Activated T-cell treated with anti-CD3 and anti-CD28 coated beads, Interleukin-2, amount 50 U/mL, for 72 hours (primary cell): ENCODE measurements around the gene ABCA4. TPM values are rescaled to one million over a fixed set of nuclear protein-coding genes. Genes with fewer than 3 reads are reported as not detected.

Experiments
- ATAC-seq, 2 donors: fragments of 150-1000 bp; cut with Tn5 transposase; replicated peaks in 1 of 2; 2 replicates each; pipeline ENCODE4 v1.10.0; 2021; ENCODE audit warnings: moderate library complexity in 2 of 2, mild to moderate bottlenecking in 1 of 2
- DNase-seq, 2 donors: peaks; one replicate each; pipeline ENCODE4 v3.0.0; 2021 to 2022; ENCODE audit warnings: mixed read lengths in 1 of 2
- H3K27ac Mint-ChIP-seq: one replicate; pipeline ENCODE4 v1.8.0; 2022; ENCODE audit warnings: mild to moderate bottlenecking, moderate library complexity, mixed read lengths
- H3K27me3 Mint-ChIP-seq: one replicate; pipeline ENCODE4 v1.8.0; 2022; ENCODE audit warnings: low read depth, mixed read lengths
- H3K36me3 Mint-ChIP-seq, 2 donors: one replicate each; pipeline ENCODE4 v1.8.0; 2022; ENCODE audit warnings: mixed read lengths in 2 of 2, mild to moderate bottlenecking in 1 of 2; ENCODE audit not compliant: insufficient read depth in 2 of 2
- H3K4me1 Mint-ChIP-seq: one replicate; pipeline ENCODE4 v1.8.0; 2022; ENCODE audit warnings: low read depth, mixed read lengths
- H3K4me3 Mint-ChIP-seq, 2 donors: one replicate each; pipeline ENCODE4 v1.8.0; 2022; ENCODE audit warnings: mild to moderate bottlenecking in 2 of 2, mixed read lengths in 2 of 2, moderate library complexity in 2 of 2
- H3K9me3 Mint-ChIP-seq, 2 donors: one replicate each; pipeline ENCODE4 v1.8.0; 2022; ENCODE audit warnings: mixed read lengths in 2 of 2
- total RNA-seq, 2 donors: library from RNA; stranded (reverse); gene quantifications; one replicate each; pipeline ENCODE4 v1.2.3, GENCODE V29; 2022

ABCA4 gene
- total RNA-seq, 2 donors from 2014 or later = 0.53 to 2.5 TPM

DNA sequence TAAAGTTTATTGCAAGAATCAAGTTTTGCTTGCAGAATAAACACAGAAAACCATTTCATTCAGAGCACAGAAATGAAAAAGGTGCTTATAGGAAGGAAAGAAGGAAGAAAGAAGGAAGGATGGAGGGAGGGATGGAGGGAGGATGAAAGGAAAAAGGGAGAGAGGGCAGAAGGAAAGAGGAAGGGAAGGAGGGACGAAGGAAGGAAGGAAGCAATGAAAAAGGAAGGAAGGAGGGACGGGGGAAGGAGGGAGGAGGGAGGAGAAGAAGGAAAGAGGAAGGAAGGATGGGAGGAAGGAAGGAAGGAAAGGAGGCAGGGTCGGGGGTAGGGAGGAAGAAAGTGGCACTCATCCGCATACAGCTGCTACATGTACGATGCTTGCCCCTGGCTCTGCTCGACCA, 106.9 kb downstream of the ABCA4 start:
- no peaks in the 10 kb centered on the region for H3K36me3 Mint-ChIP-seq
- ATAC-seq = no peak
- H3K4me3 Mint-ChIP-seq = no peak overlapping the region
- peaks cover 19% of the 10 kb centered on the region for H3K27me3 Mint-ChIP-seq
- H3K9me3 Mint-ChIP-seq = no peaks in the 10 kb centered on the region
- no peak for DNase-seq
- H3K4me1 Mint-ChIP-seq = peaks cover 34% of the 10 kb centered on the region
- H3K27ac Mint-ChIP-seq = peak overlapping the region; percentile 49

DNA sequence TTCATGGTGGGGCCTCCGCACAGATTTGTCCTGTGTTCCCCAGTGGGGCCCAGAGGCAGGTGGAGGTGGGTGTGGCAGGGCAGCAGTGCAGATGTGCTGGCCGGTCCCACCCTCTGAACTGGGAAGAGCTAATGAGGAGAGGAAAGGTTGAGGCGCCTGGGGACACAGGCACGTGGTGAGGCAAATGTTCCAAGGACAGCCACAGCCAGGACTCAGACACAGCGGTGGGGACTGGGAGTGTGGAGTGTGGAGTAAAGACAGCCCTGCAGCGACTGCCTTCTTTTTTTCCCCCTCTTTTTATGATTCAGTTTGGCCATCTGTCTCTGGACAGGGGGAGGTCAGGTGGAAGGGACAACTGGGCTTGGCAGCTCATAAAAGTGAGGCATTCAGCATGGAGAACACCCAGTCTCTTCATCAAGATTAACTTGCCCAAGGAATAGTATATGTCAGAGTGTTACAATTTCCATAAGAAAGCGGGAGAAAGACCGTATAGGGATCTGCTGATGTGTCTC, 107.5 kb downstream of the ABCA4 start:
- DNase-seq (no peak), ATAC-seq (no peak)
- H3K27me3 Mint-ChIP-seq = peaks cover 19% of the 10 kb centered on the region
- no peaks in the 10 kb centered on the region for H3K36me3 Mint-ChIP-seq
- no peak overlapping the region for H3K4me3 Mint-ChIP-seq
- no peak overlapping the region for H3K27ac Mint-ChIP-seq
- no peaks in the 10 kb centered on the region for H3K9me3 Mint-ChIP-seq
- peaks cover 33% of the 10 kb centered on the region for H3K4me1 Mint-ChIP-seq

DNA sequence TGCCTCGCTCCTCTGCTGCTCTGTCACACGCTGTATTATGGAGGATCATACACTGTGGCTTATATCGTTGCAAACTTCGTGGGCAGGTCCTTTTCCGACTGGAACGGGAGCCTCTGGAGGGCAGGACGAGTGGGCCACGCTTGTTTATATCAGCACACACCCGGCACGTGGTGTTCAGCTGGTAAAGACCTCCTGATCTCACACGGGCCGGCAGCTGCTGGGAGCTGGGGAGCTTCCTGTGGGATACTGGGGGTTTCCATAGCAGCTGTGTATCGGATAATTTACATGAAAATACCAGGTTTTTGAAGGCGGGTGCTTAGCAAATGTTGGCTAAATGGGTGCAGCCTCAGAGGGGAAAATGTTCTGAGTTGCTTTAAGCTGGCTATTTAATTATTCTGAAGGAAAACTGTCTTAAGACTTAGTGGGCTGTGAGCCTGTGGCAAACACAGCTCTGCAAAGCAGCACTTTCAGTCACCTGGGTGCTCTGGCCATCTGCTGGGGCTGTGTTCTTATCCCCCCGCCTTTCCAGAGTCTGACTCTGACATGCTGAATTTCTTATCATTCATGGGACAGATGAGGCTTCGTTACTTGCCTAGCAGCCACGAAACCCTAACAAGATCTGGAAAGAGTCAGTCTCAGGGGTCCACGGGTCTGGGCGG, 108.1 kb downstream of the ABCA4 start:
- Mint-ChIP-seq H3K27ac (no peak overlapping the region), H3K36me3 (no peaks in the 10 kb centered on the region), H3K4me3 (no peak overlapping the region), H3K27me3 (peaks cover 19% of the 10 kb centered on the region), H3K4me1 (peaks cover 27% of the 10 kb centered on the region), H3K9me3 (no peaks in the 10 kb centered on the region)
- ATAC-seq (no peak), DNase-seq (no peak)

DNA sequence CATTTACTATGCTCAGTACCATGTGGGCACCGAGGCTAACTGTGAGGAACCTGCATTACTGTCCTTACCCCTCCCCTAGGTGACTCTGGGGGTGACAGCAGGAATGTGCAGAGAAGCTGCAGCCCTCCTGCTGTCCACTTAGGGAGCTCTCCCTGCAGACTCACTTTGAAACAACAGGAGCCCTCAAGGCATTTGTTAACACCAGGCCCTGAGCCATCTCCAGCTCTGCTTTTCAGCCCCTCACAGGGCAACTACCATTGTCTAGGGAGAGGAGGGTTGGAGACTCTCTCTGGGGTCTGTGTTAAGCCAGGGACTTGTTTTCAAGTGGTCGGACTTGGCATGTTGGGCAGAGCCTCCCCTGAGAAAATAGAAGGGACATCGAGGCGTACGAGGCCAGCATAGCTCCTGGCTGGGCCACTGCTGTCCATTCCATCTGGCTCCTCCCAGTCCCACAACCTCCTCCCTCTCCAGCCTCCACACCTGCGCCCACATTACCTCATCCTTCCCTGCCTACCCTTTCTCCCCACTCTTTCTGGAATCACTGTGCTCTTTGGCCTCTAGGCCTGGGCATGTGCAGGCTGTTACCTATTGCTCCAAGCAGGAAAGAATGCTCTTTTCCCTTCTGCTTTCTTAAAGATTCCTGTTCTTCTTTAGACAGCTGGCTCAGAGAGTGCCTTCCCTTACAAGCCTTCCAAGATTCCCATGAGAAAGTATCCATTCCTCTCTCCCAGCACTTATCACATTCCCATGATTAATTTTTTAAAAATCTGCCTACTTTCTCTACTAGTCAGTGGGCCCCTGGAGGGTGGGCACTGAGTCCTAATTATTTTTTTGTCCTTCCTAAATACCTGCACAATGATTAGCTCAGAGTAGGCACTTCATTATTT, 109.0 kb downstream of the ABCA4 start:
- Mint-ChIP-seq H3K27ac (no peak overlapping the region), H3K9me3 (no peaks in the 10 kb centered on the region), H3K4me1 (peaks cover 18% of the 10 kb centered on the region), H3K36me3 (no peaks in the 10 kb centered on the region), H3K4me3 (no peak overlapping the region), H3K27me3 (peaks cover 19% of the 10 kb centered on the region)
- DNase-seq (no peak), ATAC-seq (no peak)

DNA sequence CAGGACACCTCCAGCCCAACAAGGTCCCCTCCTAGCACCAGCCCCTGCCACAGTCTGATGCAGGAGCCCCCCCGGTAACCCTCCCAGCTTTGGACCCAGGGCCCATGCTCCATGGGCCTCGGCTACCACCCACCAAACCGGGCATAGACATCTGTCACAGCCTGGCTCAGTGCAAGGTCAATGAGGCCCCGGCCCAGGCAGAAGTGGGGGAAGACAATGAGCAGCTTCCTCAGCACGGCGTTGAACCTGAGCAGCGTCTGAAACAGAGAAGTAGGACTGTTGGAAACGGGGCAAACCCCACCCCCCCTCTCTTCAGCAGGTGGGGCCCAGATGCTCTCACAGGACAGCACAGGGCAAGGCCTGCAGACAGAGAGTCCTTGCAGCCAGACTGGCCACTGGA, 109.8 kb downstream of the ABCA4 start:
- Mint-ChIP-seq H3K27me3 (peaks cover 19% of the 10 kb centered on the region), H3K4me1 (peaks cover 10% of the 10 kb centered on the region), H3K9me3 (no peaks in the 10 kb centered on the region), H3K36me3 (no peaks in the 10 kb centered on the region), H3K27ac (no peak overlapping the region), H3K4me3 (no peak overlapping the region)
- ATAC-seq = no peak
- no peak for DNase-seq

DNA sequence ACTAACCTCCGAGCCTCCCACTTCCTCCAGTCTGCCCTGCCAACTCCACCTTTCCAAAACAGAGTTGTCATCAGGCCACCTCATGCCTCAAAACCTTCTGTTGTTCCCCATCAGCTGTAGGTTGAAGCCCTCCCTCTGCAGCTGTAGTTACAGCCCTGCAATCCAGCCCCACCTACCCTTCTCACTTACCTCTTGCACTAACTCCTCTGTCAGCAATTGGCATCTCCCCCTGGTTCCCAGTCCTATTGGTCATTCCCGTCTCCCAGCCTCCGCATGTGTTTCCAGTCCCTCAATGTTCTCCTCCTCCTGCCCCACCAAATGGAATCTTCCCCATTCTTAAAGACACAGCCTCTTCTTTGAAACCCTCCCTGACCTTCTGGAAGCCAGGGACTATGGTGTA, 111.6 kb downstream of the ABCA4 start:
- Mint-ChIP-seq H3K36me3 (no peaks in the 10 kb centered on the region), H3K9me3 (no peaks in the 10 kb centered on the region), H3K4me3 (no peak overlapping the region), H3K4me1 (no peaks in the 10 kb centered on the region), H3K27me3 (peaks cover 27% of the 10 kb centered on the region), H3K27ac (no peak overlapping the region)
- ATAC-seq = peak in 1 of 2 donors; percentile 16
- DNase-seq = no peak

DNA sequence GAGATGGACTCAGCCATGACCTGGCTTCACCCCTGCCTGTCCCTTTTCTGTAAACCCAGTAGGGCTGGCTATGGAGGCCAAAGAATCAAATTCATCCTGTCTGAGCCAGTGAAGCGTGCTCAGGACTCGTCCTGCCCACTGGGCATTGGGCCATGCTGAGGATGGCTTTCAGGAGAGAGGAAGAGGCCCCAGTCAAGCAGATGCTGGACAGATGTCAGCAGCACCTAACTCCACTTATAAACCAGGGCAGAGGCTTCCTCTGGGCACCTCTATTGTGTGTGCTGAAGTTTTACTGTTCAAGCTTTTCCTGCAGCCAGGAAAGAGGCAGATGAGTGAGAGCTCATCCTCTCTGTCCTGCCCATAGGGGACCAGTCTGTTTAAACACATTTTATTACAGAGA, 114.3 kb downstream of the ABCA4 start:
- H3K36me3 Mint-ChIP-seq = no peaks in the 10 kb centered on the region
- no peaks in the 10 kb centered on the region for H3K9me3 Mint-ChIP-seq
- DNase-seq (no peak), ATAC-seq (no peak)
- no peaks in the 10 kb centered on the region for H3K4me1 Mint-ChIP-seq
- H3K4me3 Mint-ChIP-seq = no peak overlapping the region
- no peak overlapping the region for H3K27ac Mint-ChIP-seq
- H3K27me3 Mint-ChIP-seq = peaks cover 19% of the 10 kb centered on the region

DNA sequence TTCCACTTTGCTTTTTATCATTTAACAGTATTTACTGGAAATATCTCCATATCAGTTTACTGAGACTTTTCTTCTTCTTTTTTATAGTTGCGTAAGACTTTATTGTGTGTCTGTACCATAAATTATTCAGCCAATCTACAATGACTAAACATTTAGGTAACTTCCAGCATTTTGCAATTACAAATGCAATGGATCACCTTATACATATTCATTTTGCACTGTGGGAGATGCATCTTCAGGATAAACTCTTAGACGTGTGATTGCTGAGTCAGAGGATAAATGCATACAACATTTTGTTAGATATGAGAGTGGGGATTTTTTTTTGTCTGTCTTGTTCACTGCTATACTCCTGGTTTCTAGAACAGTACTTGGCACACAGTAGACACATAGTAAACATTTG, 116.0 kb downstream of the ABCA4 start:
- ATAC-seq (peak in 1 of 2 donors; percentile 53), DNase-seq (no peak)
- peaks cover 19% of the 10 kb centered on the region for H3K27me3 Mint-ChIP-seq
- no peaks in the 10 kb centered on the region for H3K4me1 Mint-ChIP-seq
- H3K9me3 Mint-ChIP-seq = no peaks in the 10 kb centered on the region
- no peak overlapping the region for H3K4me3 Mint-ChIP-seq
- no peak overlapping the region for H3K27ac Mint-ChIP-seq
- no peaks in the 10 kb centered on the region for H3K36me3 Mint-ChIP-seq

DNA sequence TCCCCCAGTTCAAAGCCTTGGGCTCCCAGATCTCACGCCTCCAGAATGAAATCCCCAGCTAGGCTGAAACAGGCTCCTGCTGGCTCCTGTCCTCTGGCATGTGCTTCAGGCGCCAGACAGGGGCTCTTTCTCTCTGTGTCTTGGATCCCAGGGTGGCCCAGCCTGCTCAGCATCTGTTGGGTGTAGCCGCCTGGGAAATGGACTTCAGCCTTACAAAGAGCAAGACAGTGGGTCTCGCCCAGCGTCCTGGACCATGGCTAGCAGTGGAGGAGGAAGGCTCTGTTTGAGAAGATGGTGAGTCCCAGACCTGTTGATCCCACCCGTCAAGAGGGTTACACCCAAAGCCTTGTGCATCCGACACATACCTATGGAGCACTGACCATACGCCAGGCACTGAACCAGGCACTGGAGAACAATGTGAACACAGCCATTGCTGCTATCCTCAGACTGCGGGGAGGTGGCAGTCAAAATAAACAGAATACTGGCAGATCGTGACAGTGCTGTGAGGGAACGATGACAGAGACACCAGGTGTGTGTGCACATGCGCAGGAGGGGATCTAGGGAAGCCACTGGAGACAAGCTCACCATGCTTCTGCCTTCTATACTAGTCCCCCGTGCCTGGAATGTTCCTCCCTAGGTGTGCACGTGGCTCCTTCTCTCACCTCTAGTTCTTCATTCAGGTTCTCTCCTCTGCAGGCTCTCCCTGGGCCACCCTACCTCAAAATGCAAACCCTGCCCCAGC, 118.7 kb downstream of the ABCA4 start:
- ATAC-seq (no peak), DNase-seq (no peak)
- Mint-ChIP-seq H3K27me3 (peaks cover 19% of the 10 kb centered on the region), H3K27ac (no peak overlapping the region), H3K4me1 (no peaks in the 10 kb centered on the region), H3K9me3 (no peaks in the 10 kb centered on the region), H3K36me3 (no peaks in the 10 kb centered on the region), H3K4me3 (no peak overlapping the region)

DNA sequence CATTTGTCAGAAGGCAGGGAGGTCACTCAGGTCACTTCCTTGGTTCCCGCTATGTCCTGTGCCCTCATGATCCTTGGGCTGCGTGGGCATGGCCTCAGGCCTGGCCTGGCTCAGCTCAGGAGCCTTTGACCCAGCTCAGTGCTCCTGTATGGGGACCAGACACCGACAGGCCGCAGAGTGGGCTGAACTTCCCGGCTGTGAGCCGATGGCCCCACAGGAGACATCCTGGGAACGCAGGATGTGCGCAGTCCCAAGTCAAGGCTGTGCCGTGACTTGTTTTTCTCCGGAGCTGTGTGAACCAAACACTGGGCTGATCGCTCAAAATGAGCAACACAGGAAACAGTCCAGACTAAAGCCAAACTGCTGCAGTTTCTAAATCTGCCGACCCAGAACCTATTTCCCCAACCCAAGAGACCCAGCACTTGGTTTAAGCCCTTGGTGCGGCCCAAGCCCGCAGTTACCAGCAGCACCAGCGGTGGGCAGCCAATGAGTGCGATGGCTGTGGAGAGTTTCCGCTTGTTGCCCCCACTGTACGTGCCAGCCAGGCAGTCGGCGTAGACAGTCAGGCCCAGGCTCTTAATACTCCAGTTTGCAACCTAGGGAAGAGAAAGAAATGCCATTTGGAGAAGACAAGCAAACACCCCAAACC, 119.4 kb downstream of the ABCA4 start:
- Mint-ChIP-seq H3K27me3 (peaks cover 19% of the 10 kb centered on the region), H3K4me1 (no peaks in the 10 kb centered on the region), H3K4me3 (no peak overlapping the region), H3K27ac (no peak overlapping the region), H3K9me3 (no peaks in the 10 kb centered on the region), H3K36me3 (no peaks in the 10 kb centered on the region)
- ATAC-seq (no peak), DNase-seq (no peak)

DNA sequence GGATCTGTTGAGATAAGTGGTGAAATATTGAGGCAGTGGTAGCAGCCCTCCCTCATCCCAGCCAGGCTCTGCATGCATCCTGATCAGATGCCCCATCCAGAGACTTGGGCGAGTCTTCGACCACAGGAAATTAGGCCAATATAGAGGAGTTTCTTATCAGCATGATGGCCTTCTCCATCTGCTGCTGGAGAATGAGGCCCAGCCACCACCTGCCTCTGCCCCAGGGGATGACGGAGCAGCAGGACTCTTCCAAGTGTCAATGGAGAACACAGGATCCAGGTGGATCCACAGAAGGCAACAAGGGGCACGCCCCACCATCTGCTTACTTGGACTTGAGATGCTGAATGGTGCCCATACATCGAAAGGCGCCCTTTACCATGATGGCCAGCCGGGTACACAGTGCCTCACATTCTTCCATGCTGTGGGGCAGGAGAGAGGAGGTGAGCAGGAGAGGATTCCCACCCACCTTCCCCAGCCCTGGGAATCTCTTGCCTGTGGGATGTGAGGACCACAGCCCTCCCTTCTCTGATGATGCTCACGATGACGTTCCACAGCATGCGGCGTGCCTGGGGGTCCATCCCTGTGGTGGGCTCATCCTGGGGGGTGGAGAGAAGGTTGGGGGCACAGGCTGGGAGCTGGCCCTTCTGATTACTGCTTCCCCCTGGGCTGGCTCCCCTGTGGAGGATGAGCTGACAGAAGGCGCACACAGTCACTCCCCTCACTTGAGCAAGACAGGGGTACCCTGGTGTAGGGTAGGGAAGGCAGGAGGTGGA, 120.3 kb downstream of the ABCA4 start:
- Mint-ChIP-seq H3K4me3 (no peak overlapping the region), H3K4me1 (no peaks in the 10 kb centered on the region), H3K9me3 (no peaks in the 10 kb centered on the region), H3K27ac (no peak overlapping the region), H3K27me3 (peaks cover 22% of the 10 kb centered on the region), H3K36me3 (no peaks in the 10 kb centered on the region)
- DNase-seq (no peak), ATAC-seq (no peak)

DNA sequence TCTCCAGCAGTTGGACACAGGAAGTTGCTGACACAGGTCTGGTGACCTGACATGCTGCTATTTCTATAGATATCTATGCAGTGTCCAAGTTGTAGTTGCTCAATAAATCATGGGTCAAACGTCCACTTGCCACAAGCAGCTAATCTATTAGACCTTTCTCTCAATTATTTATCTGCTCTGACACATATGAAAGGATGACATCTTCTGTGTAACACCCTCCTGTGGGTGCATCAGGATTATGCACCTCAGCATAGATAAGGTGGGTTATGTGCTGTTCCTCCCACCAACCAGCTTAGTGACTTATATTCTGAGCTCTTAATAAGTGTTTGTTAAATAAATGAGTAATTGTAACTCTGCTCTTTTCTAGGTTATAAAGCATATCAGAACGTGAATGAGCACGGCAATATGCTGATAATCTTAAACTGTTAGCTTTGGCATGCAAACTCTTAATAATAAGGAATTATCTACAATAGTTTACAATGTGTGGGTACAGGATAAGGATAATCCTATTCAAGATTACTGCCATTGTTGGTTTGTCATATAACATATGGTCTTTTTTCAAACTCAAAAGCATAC, 121.0 kb downstream of the ABCA4 start:
- H3K27ac Mint-ChIP-seq = no peak overlapping the region
- H3K9me3 Mint-ChIP-seq = no peaks in the 10 kb centered on the region
- DNase-seq = no peak
- H3K4me1 Mint-ChIP-seq = no peaks in the 10 kb centered on the region
- no peak overlapping the region for H3K4me3 Mint-ChIP-seq
- H3K36me3 Mint-ChIP-seq = no peaks in the 10 kb centered on the region
- no peak for ATAC-seq
- H3K27me3 Mint-ChIP-seq = peaks cover 23% of the 10 kb centered on the region
